Measurements from ENCODE around the gene GIMAP8.

GIMAP8 gene

GRCh38 chr7:150420242-150420641, 30.2 kb upstream of the GIMAP8 start:
- Histone ChIP-seq H3K27me3 (replicated peaks in 2 of 5; ENCODE audit: control insufficient read depth in 4 of 5, insufficient read depth in 5 of 5, low read length in 4 of 5) (peaks cover 0 to 1% (median 0%) of the 10 kb centered on the region in 5 experiments), H3K36me3 (ENCODE audit: control insufficient read depth in 4 of 4, insufficient read depth in 4 of 4, low read length in 3 of 4) (no peaks in the 10 kb centered on the region), H3K4me1 (ENCODE audit: control extremely low read depth in 1 of 4, control insufficient read depth in 4 of 4, insufficient read depth in 4 of 4, low read length in 3 of 4) (peaks cover 0 to 2% (median 0%) of the 10 kb centered on the region in 4 experiments), H3K4me3 (ENCODE audit: control insufficient read depth in 1 of 7, extremely low read depth in 1 of 7, insufficient read depth in 4 of 7, low read depth in 2 of 7, low read length in 6 of 7) (no peak overlapping the region), H3K27ac (ENCODE audit: insufficient read depth in 1 of 2, low read depth in 1 of 2, low read length in 2 of 2, poor library complexity in 1 of 2, severe bottlenecking in 2 of 2) (no peak overlapping the region), H3K9me3 (ENCODE audit: control extremely low read depth in 1 of 5, control insufficient read depth in 4 of 5, insufficient read depth in 2 of 5, low read depth in 1 of 5, low read length in 4 of 5) (no peaks in the 10 kb centered on the region)
- DNase-seq: no peak
- ChIA-PET CTCF (interaction anchor here (0.7 to 4.5 kb wide), 5 partner anchors 10 to 132 kb away, joined by 3 to 29 read pairs (median 4); a partner anchor contains a TSS), POLR2A (no interaction called here)
- WGBS (ENCODE audit: insufficient coverage): 100% methylated on average over 1 of the region's 2 CpGs

- 19% methylated on average over 22 of the region's 27 CpGs for WGBS (ENCODE audit: insufficient coverage)
- CTCF ChIA-PET: interaction anchor here (0.7 to 4.5 kb wide), 13 partner anchors 11 to 364 kb away, joined by 3 to 29 read pairs (median 4); a partner anchor contains a TSS
- POLR2A ChIA-PET: no interaction called here
Observed at GRCh38 chr7:150420987-150421674, 29.3 kb upstream of the GIMAP8 start.

GRCh38 chr7:150421831-150422230, 28.6 kb upstream of the GIMAP8 start:
- no peak overlapping the region for H3K27ac ChIP-seq (ENCODE audit: insufficient read depth in 1 of 2, low read depth in 1 of 2, low read length in 2 of 2, poor library complexity in 1 of 2, severe bottlenecking in 2 of 2)
- no peak overlapping the region for H3K4me3 ChIP-seq (ENCODE audit: control insufficient read depth in 1 of 7, extremely low read depth in 1 of 7, insufficient read depth in 4 of 7, low read depth in 2 of 7, low read length in 6 of 7)
- H3K36me3 ChIP-seq (ENCODE audit: control insufficient read depth in 4 of 4, insufficient read depth in 4 of 4, low read length in 3 of 4): no peaks in the 10 kb centered on the region
- ChIA-PET POLR2A (no interaction called here), CTCF (interaction anchor here (0.7 to 1.8 kb wide), 12 partner anchors 9 to 363 kb away, joined by 3 to 14 read pairs (median 4); no protein-coding TSS in a partner anchor)
- H3K27me3 ChIP-seq (replicated peaks in 2 of 5; ENCODE audit: control insufficient read depth in 4 of 5, insufficient read depth in 5 of 5, low read length in 4 of 5): peaks cover 0 to 1% (median 0%) of the 10 kb centered on the region in 5 experiments
- no peaks in the 10 kb centered on the region for H3K9me3 ChIP-seq (ENCODE audit: control extremely low read depth in 1 of 5, control insufficient read depth in 4 of 5, insufficient read depth in 2 of 5, low read depth in 1 of 5, low read length in 4 of 5)
- H3K4me1 ChIP-seq (ENCODE audit: control extremely low read depth in 1 of 4, control insufficient read depth in 4 of 4, insufficient read depth in 4 of 4, low read length in 3 of 4): peaks cover 0 to 2% (median 0%) of the 10 kb centered on the region in 4 experiments
- no peak for DNase-seq
- 83% methylated on average over 11 of the region's 17 CpGs for WGBS (ENCODE audit: insufficient coverage)

More at GRCh38 chr7:150420987-150421674, 29.3 kb upstream of the GIMAP8 start:
- no peaks in the 10 kb centered on the region for H3K9me3 ChIP-seq (ENCODE audit: control extremely low read depth in 1 of 5, control insufficient read depth in 4 of 5, insufficient read depth in 2 of 5, low read depth in 1 of 5, low read length in 4 of 5)
- H3K4me1 ChIP-seq (ENCODE audit: control extremely low read depth in 1 of 4, control insufficient read depth in 4 of 4, insufficient read depth in 4 of 4, low read length in 3 of 4): peaks cover 0 to 2% (median 0%) of the 10 kb centered on the region in 4 experiments
- H3K27me3 ChIP-seq (replicated peaks in 2 of 5; ENCODE audit: control insufficient read depth in 4 of 5, insufficient read depth in 5 of 5, low read length in 4 of 5): peaks cover 0 to 1% (median 0%) of the 10 kb centered on the region in 5 experiments
- H3K27ac ChIP-seq (ENCODE audit: insufficient read depth in 1 of 2, low read depth in 1 of 2, low read length in 2 of 2, poor library complexity in 1 of 2, severe bottlenecking in 2 of 2): no peak overlapping the region
- H3K4me3 ChIP-seq (ENCODE audit: control insufficient read depth in 1 of 7, extremely low read depth in 1 of 7, insufficient read depth in 4 of 7, low read depth in 2 of 7, low read length in 6 of 7): no peak overlapping the region
- peak; percentile 76 to 86 (median 85) for DNase-seq
- no peaks in the 10 kb centered on the region for H3K36me3 ChIP-seq (ENCODE audit: control insufficient read depth in 4 of 4, insufficient read depth in 4 of 4, low read length in 3 of 4)

- POLR2A ChIA-PET: no interaction called here
- Histone ChIP-seq H3K4me1 (ENCODE audit: control extremely low read depth in 1 of 4, control insufficient read depth in 4 of 4, insufficient read depth in 4 of 4, low read length in 3 of 4) (peaks cover 0 to 35% (median 22%) of the 10 kb centered on the region in 4 experiments), H3K27ac (ENCODE audit: insufficient read depth in 1 of 2, low read depth in 1 of 2, low read length in 2 of 2, poor library complexity in 1 of 2, severe bottlenecking in 2 of 2) (no peak overlapping the region), H3K9me3 (ENCODE audit: control extremely low read depth in 1 of 5, control insufficient read depth in 4 of 5, insufficient read depth in 2 of 5, low read depth in 1 of 5, low read length in 4 of 5) (no peaks in the 10 kb centered on the region), H3K4me3 (ENCODE audit: control insufficient read depth in 1 of 7, extremely low read depth in 1 of 7, insufficient read depth in 4 of 7, low read depth in 2 of 7, low read length in 6 of 7) (no peak overlapping the region), H3K27me3 (replicated peaks in 2 of 5; ENCODE audit: control insufficient read depth in 4 of 5, insufficient read depth in 5 of 5, low read length in 4 of 5) (no peaks in the 10 kb centered on the region), H3K36me3 (ENCODE audit: control insufficient read depth in 4 of 4, insufficient read depth in 4 of 4, low read length in 3 of 4) (no peaks in the 10 kb centered on the region)
- DNase-seq: no peak
- CTCF ChIA-PET: interaction anchor here (0.6 to 1.0 kb wide), 2 partner anchors 8 to 87 kb away, joined by 3 read pairs; no protein-coding TSS in a partner anchor
- WGBS (ENCODE audit: insufficient coverage): 68% methylated on average over 3 of the region's 4 CpGs
Observed at GRCh38 chr7:150425670-150426069, 24.8 kb upstream of the GIMAP8 start.

- Histone ChIP-seq H3K4me1 (ENCODE audit: control extremely low read depth in 1 of 4, control insufficient read depth in 4 of 4, insufficient read depth in 4 of 4, low read length in 3 of 4) (peaks cover 4 to 52% (median 32%) of the 10 kb centered on the region in 4 experiments), H3K27me3 (replicated peaks in 2 of 5; ENCODE audit: control insufficient read depth in 4 of 5, insufficient read depth in 5 of 5, low read length in 4 of 5) (no peaks in the 10 kb centered on the region), H3K4me3 (ENCODE audit: control insufficient read depth in 1 of 7, extremely low read depth in 1 of 7, insufficient read depth in 4 of 7, low read depth in 2 of 7, low read length in 6 of 7) (peak overlapping the region in 2 of 7 experiments; percentile 3 to 33), H3K9me3 (ENCODE audit: control extremely low read depth in 1 of 5, control insufficient read depth in 4 of 5, insufficient read depth in 2 of 5, low read depth in 1 of 5, low read length in 4 of 5) (peaks cover 0 to 2% (median 0%) of the 10 kb centered on the region in 5 experiments), H3K36me3 (ENCODE audit: control insufficient read depth in 4 of 4, insufficient read depth in 4 of 4, low read length in 3 of 4) (no peaks in the 10 kb centered on the region), H3K27ac (ENCODE audit: insufficient read depth in 1 of 2, low read depth in 1 of 2, low read length in 2 of 2, poor library complexity in 1 of 2, severe bottlenecking in 2 of 2) (no peak overlapping the region)
- POLR2A ChIA-PET: interaction anchor here (1.7 kb wide), 1 partner anchor 14 kb away, joined by 4 read pairs; no protein-coding TSS in a partner anchor
- CTCF ChIA-PET: interaction anchor here (0.9 to 1.6 kb wide), 5 partner anchors 10 to 327 kb away, joined by 3 to 8 read pairs (median 3); no protein-coding TSS in a partner anchor
- DNase-seq: peak in 2 of 3 donors; percentile 91 to 94
- WGBS (ENCODE audit: insufficient coverage): 46% methylated on average over 9 of the region's 11 CpGs
Observed at GRCh38 chr7:150428671-150429451, 21.6 kb upstream of the GIMAP8 start.

- H3K4me3 ChIP-seq (ENCODE audit: control insufficient read depth in 1 of 7, extremely low read depth in 1 of 7, insufficient read depth in 4 of 7, low read depth in 2 of 7, low read length in 6 of 7): no peak overlapping the region
- 100% methylated on average over 7 of the region's 8 CpGs for WGBS (ENCODE audit: insufficient coverage)
- ChIA-PET CTCF (interaction anchor here (1.6 kb wide), 1 partner anchor 326 kb away, joined by 3 read pairs; no protein-coding TSS in a partner anchor), POLR2A (interaction anchor here (1.7 kb wide), 1 partner anchor 13 kb away, joined by 4 read pairs; no protein-coding TSS in a partner anchor)
- H3K9me3 ChIP-seq (ENCODE audit: control extremely low read depth in 1 of 5, control insufficient read depth in 4 of 5, insufficient read depth in 2 of 5, low read depth in 1 of 5, low read length in 4 of 5): peaks cover 0 to 2% (median 0%) of the 10 kb centered on the region in 5 experiments
- no peaks in the 10 kb centered on the region for H3K27me3 ChIP-seq (replicated peaks in 2 of 5; ENCODE audit: control insufficient read depth in 4 of 5, insufficient read depth in 5 of 5, low read length in 4 of 5)
- DNase-seq: no peak
- no peak overlapping the region for H3K27ac ChIP-seq (ENCODE audit: insufficient read depth in 1 of 2, low read depth in 1 of 2, low read length in 2 of 2, poor library complexity in 1 of 2, severe bottlenecking in 2 of 2)
- H3K4me1 ChIP-seq (ENCODE audit: control extremely low read depth in 1 of 4, control insufficient read depth in 4 of 4, insufficient read depth in 4 of 4, low read length in 3 of 4): peaks cover 4 to 60% (median 38%) of the 10 kb centered on the region in 4 experiments
- no peaks in the 10 kb centered on the region for H3K36me3 ChIP-seq (ENCODE audit: control insufficient read depth in 4 of 4, insufficient read depth in 4 of 4, low read length in 3 of 4)
Observed at GRCh38 chr7:150429699-150430098, 20.7 kb upstream of the GIMAP8 start.

All from common myeloid progenitor, CD34-positive (primary cell).